ENCODE results near the gene DYNC1I1.
A peak's percentile ranks its signal among the peaks of the same experiment; 100 is the strongest.
"Not testable (repeated sequence)": the region's sequence is repeated elsewhere in the genome, so short reads cannot be mapped to it uniquely, and the experiment has no call there.

DYNC1I1 gene

GRCh38 chr7:95915731-95916130, 143.4 kb downstream of the DYNC1I1 start:
- no peak for DNase-seq

DNA sequence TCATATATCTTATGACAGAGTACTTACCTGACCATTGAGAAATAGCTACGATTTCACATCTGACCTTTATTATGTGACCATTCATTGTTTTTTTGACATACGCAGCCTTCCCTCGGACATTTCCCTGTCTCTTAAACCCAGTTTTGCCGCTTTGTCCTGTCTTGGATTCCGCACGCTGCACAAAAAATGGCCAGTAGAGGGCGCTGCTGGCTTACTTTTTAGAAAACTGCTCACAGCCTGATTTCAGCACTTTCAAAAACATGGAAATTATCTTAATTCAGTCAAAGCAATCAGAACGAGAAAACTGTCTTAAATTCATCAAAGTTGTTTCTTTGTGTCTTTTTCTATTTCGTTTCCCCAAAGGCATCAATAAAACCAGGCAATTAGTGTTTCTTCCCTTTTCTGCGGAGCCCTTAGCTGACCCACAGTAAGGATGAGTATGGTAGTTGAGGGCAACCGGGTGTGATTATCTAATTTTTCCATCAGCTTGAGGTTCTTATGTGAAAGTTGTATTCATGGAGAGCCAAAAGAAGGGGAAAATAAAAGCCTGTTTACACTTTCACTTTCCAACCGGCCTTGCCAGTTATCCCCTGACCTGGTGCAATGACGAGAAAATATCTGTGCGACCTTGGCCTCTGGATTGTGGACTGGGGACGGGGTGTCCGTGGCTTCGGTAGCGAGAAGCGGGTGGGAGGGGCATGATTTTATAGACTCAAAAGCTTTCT, 144.4 kb downstream of the DYNC1I1 start:
- peak; percentile 55 for DNase-seq

GRCh38 chr7:95917634-95918033, 145.3 kb downstream of the DYNC1I1 start:
- DNase-seq: no peak

GRCh38 chr7:95919556-95919955, 147.2 kb downstream of the DYNC1I1 start:
- no peak for DNase-seq

DNA sequence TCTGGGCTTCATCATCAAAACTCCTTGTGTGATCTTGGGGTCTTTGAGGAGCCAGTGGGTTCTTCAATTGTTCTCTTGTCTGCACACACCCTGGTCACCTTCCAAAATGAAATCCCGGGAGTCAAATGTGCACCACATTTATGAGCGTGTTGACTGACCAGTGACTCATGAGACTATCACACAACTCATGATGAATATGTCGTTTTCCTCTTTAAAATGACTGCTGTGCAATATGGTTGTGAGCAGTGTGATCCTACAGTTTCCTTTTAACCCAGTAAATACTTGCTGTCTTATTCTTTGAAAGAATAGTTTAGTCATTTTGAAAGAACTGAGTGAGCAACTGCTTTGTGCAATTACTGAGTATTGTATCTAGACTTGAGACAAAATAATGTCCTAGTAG, 149.2 kb downstream of the DYNC1I1 start:
- peak; percentile 19 for DNase-seq

- DNase-seq: peak; percentile 10
Observed at GRCh38 chr7:95922191-95922590, 149.8 kb downstream of the DYNC1I1 start.

- no peak for DNase-seq
Observed at GRCh38 chr7:95925236-95925635, 152.9 kb downstream of the DYNC1I1 start.

DNA sequence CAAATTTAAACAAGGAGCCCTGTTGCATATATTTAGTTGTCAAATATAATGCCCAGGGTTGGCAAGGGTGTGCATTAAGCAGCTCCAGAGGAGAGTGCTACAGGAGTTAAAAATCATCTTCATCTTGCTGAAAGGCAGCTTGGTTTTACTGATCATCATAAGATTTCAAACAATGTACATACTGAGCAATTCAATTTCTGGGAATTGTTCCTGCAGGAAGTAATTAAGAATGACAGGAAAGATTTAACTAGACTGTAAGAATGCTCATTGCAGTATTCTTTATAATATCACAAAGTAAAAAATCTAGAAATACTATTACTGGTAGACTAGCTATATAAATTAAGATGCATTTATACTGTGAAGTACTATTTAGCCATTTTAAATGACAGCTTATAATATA, 153.6 kb downstream of the DYNC1I1 start:
- DNase-seq: no peak

GRCh38 chr7:95927756-95928155, 155.4 kb downstream of the DYNC1I1 start:
- DNase-seq: no peak

- DNase-seq: no peak
Observed at GRCh38 chr7:95929710-95930280, 157.4 kb downstream of the DYNC1I1 start.

DNA sequence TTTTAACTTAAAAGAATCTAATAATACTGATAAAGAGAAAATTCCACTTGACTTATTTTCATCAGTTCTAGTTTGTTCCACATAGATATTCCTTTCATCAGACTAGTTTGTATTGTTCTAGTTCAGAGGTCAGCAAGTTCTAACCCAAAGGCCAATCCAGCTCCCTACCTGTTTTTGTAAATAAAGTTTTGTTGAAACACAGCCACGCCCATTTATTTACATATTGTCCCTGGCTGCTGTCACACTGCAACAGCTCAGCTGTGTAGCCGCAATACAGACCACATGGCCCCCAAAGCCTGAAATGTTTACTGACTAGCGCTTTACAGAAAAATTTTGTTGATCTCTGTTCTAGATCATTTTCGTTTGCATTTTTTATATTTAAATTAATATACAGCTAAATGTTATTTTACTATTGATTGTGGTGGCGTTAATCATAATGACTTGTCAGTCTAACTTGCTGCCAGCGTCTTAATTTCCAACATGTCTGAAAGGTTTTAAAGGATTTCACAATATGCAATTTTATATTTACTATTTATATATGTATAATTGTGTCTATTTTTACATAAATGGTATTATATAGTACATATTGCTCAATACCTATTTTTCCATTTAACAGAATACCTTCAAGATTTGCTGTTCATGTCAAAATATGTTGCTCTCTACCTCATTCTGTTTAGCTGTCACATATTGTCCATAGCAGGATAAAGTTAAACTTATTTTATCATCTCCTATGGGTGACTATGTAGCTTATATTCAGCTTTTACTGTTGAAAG, 159.3 kb downstream of the DYNC1I1 start:
- DNase-seq: no peak

DNA sequence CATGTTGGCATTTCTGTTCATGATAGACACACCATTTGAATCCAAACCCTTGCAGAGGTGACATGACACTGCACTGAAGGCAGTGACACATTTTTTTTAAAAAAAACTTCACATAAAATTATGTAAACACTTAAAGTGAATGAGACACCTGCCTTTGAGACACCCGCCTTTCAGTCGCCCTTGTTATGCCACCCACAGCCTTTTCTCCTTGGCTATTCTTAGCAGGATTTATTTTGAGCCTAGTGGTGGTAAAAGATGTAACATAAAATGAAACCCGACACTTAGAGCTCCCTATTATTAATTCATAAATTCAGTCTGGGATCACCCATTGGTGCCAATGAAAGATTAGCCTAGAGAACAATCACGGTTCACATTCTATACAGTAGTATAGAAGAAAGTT, 161.3 kb downstream of the DYNC1I1 start:
- no peak for DNase-seq

DNA sequence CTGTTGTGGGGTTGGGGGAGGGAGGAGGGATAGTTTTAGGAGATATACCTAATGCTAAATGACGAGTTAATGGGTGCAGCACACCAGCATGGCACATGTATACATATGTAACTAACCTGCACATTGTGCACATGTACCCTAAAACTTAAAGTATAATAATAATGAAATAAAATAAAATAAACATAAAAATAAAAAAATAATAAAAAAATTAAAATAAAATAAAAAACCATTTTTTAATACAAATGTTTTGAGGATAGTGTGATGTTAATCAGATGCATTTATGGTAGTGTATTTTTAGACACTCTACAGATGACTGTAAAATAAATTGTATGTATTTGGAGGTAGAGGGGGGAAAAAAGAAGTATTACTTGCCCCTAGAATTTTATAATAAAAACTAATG, 172.5 kb downstream of the DYNC1I1 start:
- not testable (repeated sequence) for DNase-seq

GRCh38 chr7:95950698-95951097, 178.3 kb downstream of the DYNC1I1 start:
- DNase-seq: no peak

- DNase-seq: no peak
Observed at GRCh38 chr7:95951531-95951930, 179.2 kb downstream of the DYNC1I1 start.

DNA sequence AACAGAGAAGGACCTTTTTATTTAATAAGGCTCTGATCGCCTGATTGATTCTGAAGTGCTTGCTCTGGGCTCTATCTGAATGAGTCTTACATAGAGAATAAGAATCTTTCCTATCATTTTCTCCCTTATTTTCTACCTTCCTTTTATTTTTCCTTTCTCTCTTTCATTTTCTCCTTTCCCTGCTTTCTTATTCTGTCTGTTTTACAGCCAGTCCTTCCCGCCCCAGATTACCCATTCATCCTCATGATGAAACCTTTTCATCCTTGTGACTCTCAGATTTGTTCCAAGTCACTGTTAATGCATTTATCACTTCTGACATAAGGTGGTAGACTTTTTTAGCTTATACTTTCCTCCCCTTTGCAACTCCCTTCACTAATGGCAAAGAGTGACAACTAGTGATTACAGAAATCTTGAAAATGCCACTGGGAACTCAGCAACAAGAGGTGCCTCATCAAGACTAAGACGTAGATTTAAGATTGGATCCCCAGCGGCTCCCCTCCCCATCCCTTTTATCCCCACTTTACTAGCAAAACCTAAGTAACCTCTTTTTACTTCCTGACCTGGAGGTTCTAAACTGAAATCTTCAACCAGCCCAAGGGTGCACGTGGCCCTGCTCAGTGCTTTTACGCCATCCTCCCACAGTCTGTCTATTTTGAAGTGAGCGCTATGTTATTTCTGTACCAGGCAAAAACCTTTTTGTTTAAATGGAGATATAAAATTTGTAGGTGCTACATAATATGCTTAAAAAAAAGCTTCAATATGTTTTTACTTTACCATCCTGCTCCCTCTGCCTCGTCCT, 179.8 kb downstream of the DYNC1I1 start:
- DNase-seq: no peak

- no peak for DNase-seq
Observed at GRCh38 chr7:95952851-95953250, 180.5 kb downstream of the DYNC1I1 start.

GRCh38 chr7:95955748-95956147, 183.4 kb downstream of the DYNC1I1 start:
- DNase-seq: no peak

GRCh38 chr7:95957510-95957909, 185.2 kb downstream of the DYNC1I1 start:
- no peak for DNase-seq

- DNase-seq: no peak
Observed at GRCh38 chr7:95960706-95961244, 188.4 kb downstream of the DYNC1I1 start.

DNA sequence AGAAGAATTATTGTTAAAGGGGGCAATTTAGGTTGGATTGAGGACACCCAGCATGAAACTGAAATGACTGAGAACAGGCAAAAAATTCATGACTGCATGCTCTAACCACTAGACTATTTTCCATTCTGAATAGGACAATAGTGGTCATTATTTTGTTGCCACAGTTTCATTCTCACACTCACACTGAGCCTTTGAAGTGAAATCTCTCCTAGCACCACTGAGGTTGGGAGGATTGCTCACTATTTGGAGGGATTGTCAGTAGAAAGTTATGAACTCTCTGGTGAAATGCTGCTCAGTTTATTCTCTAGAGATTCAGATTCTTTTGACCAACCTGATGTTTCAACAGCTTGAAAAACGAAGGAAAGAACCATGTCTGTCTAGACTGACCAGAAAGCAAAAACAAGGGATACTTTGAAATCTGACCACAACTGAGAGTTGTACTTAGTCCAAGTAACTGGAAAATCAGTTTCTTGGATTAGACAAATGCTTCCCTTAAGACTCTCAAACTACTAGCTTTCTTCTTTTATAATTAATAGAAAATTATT, 191.2 kb downstream of the DYNC1I1 start:
- no peak for DNase-seq

DNA sequence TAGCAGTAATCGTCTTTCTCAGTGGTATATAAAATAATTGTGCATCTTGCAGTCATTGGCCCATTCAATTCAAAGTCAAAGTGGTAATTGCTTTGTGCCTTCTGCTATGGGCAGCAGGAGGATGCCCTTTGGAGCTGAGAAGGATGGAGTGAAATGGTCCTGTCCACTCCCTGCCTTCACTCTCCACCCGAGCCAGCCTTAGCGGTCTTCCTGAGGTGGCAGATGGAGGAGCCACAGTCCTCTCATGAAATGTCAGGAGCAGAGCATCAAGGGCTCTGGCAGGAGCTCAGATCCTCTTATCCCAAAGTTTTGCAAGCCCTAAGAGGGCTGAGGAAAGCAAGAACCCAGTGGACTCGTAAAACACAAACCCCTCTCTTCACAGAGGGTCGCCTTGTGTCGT, 199.4 kb downstream of the DYNC1I1 start:
- DNase-seq: no peak
